Measurements from ENCODE around the gene TRANK1.
"Not testable (repeated sequence)": the region's sequence is repeated elsewhere in the genome, so short reads cannot be mapped to it uniquely, and the experiment has no call there.

Gene TRANK1

GRCh38 chr3:36911990-36912804 is 32.7 kb downstream of the TRANK1 start:
- DNase-seq = no peak

GRCh38 chr3:36909666-36910065 is 35.2 kb downstream of the TRANK1 start:
- no peak for DNase-seq

GRCh38 chr3:36909181-36909580 is 35.7 kb downstream of the TRANK1 start:
- no peak for DNase-seq

DNA sequence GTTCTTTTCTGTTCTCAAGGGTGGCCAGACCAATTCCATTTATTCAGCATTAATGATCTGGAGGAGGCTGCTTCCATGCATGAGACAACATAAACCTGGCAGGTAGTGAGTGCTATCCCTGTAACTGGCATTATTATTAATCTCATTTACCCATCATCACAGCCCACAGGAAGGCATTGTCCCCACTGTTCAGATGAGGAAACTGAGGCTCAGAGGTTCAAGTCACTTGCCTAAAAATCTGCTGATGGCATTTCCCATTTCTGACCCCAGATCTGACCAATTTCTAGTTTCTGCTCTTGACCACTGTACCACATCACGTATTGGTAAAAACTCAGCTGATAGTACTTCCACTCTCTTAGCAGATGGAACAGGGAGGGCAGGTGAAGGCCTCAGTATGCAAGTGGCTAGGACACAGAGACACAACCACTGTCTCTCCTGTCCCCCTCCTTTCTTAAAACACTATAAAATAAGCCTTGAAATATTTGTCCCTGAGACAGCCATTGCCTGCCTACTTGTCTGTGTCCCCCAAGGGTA is 36.1 kb downstream of the TRANK1 start:
- DNase-seq = no peak

DNA sequence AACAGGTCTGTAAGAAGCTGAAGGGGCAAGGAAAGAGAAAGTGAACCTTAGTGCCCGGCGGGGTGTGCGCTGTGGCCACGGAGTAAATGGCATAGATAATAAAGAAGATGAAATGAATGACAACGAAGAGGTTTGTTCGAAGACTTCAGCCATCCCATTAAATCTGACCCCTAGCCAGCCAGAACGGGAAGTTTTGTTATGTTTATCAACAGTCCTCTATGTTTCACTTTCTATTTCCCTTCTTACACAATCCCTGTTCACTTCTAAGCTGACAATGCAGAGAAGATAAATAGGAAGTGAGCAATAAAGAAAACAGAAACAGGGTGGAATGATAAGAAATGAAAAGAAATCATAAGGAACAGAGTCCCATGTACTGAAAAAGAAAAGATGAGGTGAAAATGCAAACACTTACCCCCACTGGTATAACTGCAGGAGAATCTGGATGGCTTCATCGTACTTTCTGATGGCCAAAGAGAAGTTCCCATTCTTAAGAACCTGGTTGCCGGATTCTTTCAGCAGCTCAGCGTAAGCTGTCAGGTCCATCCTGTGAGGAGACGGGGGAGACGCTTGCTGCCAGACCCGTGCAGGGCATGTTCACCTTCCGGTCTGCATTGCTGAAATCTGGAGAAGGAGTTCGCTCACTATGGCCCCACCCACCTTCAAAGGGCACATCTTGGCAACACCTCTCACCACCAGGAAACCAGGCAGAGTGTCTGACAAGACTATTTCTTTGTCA is 36.8 kb downstream of the TRANK1 start:
- no peak for DNase-seq

- no peak for DNase-seq
Measured at GRCh38 chr3:36906504-36907149, 38.2 kb downstream of the TRANK1 start.

GRCh38 chr3:36905545-36905944 is 39.3 kb downstream of the TRANK1 start:
- DNase-seq = no peak

- no peak for DNase-seq
Measured at GRCh38 chr3:36904641-36905040, 40.2 kb downstream of the TRANK1 start.

- DNase-seq = not testable (repeated sequence)
Measured at GRCh38 chr3:36904065-36904464, 40.8 kb downstream of the TRANK1 start.

GRCh38 chr3:36903119-36903882 is 41.6 kb downstream of the TRANK1 start:
- DNase-seq = no peak

DNA sequence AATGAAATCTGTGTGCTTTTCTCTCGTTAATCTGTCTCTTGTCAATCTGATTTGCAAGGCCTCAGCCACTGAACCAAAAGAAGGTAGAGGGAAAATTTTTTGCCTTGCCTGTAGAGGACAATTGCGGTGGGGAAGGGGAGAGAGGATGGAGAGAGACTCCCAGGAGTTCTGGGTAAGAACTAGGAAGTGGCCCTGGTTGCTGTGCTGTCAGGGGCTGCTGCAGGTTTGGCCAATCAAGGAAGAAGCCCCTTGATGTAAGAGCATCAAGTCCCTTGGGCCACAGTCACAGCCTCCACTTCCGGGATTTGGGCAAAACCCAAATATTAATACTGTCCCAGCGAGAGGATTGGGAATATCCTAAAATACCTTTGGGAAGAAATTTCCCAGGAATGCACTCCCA is 43.3 kb downstream of the TRANK1 start:
- no peak for DNase-seq

GRCh38 chr3:36900474-36901443 is 44.1 kb downstream of the TRANK1 start:
- no peak for DNase-seq

DNA sequence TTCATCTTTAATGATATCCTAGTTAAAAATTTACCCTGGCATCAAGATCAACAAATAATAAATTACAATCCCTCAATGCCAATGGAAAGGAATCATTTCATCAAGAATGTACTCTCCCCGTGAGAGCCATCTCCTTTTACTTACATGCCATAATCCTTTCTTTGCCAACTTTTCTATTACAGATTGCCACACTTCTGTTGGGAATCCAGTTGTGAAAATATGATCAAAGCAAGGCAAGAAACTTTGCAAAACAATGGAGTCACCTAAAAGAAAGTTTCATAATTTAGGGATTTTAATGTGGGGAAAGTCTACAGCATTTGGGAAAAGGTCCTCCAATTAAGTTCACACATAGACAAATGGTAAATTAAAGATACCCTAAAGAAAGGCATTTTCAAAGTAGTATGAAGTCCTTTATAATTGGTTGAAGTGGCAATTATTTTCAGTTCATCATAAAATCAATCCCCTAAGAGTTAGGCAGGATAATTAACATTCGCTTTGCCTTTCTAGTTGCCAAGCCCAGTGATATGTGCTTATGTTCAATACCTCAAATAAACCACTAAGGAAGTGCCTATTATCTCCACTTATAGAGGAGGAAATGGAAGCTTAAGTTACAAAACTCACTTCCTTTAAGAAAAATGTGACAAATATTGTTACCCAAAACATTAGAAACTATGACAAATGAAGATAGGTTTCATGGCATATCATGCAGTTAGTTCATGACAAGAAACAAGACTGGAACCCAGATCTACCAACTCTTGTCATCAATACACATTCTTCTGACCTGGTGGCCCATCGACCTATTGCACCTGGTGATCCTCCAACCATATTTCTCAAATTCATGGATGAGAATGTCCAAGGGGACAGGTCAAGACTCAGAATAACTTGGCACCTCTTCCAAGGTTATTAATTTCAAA is 49.1 kb downstream of the TRANK1 start:
- no peak for DNase-seq

- DNase-seq = no peak
Measured at GRCh38 chr3:36894914-36895313, 49.9 kb downstream of the TRANK1 start.

DNA sequence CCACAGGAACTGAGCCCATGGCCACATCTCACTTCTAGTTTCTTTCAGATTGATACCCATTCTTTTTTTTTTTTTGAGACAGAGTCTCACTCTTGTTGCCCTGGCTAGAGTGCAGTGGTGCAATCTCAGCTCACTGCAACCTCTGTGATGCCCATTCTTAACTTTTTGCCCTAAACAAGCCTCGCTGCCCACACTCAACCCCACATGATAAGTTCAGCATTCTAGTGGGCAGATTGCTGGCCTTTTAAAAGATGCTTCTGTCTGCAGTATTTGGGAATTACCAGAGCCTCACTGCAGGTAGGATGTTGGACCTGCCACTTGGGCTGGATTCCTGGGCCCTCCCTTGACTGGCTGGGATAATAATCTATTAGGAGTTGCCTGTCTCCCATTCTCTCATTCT is 51.0 kb downstream of the TRANK1 start:
- no peak for DNase-seq

DNA sequence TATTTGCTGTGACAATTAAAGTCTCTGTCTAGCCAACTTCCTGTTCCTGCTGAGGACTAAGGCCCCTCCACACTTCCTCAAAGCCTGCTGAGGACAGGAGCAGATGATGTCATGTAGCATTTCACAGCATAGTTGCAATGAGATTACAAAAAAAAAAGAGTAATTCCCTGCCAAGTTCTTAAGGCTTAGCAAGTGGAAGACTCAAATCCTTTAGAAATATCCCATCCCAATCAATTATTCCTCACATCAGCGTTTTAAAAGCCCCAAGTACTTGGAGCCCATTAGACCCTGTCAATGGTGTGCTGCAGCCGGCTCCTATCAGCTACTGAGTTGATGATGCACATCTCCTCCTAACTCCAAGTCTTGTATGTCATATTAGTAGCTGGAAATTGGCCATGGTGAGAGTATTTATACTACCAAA is 51.7 kb downstream of the TRANK1 start:
- no peak for DNase-seq

GRCh38 chr3:36892457-36893136 is 52.3 kb downstream of the TRANK1 start:
- DNase-seq = no peak

DNA sequence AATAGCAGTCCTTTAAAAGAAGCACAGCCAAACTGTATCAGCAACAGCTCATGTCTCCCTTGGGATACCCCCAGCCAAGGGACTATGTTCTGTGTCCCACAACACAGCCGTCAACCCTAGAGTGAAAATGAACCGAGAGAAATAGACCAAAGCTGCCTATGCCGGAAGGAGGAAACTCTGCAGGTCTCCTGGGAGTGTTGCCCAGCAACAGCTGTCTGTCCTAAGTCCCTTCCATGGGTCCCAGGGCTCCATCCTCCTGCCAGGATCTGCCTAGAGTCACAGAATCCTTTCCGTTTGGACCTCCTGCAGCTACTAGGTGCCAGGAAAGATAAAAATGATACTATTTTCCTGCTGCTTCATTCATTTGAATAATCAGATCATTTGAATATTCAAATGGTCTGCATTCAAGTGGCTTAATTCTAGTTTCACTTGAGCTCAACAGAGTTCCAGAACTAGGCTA is 53.1 kb downstream of the TRANK1 start:
- DNase-seq = no peak

GRCh38 chr3:36891097-36891496 is 53.8 kb downstream of the TRANK1 start:
- not testable (repeated sequence) for DNase-seq

DNA sequence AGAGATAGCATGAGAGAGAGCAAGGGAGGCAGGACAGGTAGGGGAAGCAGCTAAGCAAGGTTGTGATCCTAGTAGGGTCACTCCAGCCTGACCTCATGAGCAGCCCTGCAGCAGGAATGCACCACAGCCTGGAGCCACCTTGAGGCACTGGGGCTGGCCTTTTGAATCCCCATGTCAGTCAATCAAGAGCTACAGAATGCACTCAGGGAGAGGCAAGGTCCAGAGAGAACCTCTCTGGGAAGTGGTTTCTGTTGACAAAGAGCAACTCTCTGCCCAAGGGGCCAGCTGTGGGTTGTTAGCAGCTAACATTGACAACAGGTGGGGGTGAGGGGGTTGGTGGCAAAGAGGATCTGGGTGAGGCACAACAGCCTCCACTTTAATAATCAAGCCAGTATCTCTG is 54.6 kb downstream of the TRANK1 start:
- no peak for DNase-seq
